MM.1S (cell line): ENCODE data around the gene CCDC138.

Experiments
- EZH2 ChIP-seq: fragments of 300-600 bp; sonication (generic); optimal IDR thresholded peaks from 2 replicates; pipeline ENCODE3; 2017; ENCODE audit warnings: low read depth, mild to moderate bottlenecking, antibody characterized with exemption, low read length, mixed read lengths
- TF ChIP-seq, protein P1 (sequence below): fragments of 300-600 bp; sonication (generic); IDR thresholded peaks from 2 replicates; pipeline ENCODE4 v1.5.1; 2016; ENCODE audit warnings: antibody characterized with exemption, low read length, mixed read lengths

- TF ChIP-seq, protein P1, sequence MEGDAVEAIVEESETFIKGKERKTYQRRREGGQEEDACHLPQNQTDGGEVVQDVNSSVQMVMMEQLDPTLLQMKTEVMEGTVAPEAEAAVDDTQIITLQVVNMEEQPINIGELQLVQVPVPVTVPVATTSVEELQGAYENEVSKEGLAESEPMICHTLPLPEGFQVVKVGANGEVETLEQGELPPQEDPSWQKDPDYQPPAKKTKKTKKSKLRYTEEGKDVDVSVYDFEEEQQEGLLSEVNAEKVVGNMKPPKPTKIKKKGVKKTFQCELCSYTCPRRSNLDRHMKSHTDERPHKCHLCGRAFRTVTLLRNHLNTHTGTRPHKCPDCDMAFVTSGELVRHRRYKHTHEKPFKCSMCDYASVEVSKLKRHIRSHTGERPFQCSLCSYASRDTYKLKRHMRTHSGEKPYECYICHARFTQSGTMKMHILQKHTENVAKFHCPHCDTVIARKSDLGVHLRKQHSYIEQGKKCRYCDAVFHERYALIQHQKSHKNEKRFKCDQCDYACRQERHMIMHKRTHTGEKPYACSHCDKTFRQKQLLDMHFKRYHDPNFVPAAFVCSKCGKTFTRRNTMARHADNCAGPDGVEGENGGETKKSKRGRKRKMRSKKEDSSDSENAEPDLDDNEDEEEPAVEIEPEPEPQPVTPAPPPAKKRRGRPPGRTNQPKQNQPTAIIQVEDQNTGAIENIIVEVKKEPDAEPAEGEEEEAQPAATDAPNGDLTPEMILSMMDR: no peak
- TF ChIP-seq EZH2: no peak
These were observed 54.9 kb downstream of the CCDC138 start for GRCh38 chr2:108841506-108841905.
